NT2/D1 (cell line): ENCODE results near the gene RUNX2.

Experiments
- DNase-seq: peaks from one replicate; pipeline ENCODE4 v3.0.0-alpha.2; 2011; ENCODE audit warnings: low read depth, low spot score
- H3K27me3 ChIP-seq: 2 replicates; pipeline ENCODE4 v1.6.0; 2011; ENCODE audit warnings: mild to moderate bottlenecking; ENCODE audit not compliant: insufficient read length, insufficient read depth
- H3K36me3 ChIP-seq: 2 replicates; pipeline ENCODE4 v1.6.1; 2011; ENCODE audit warnings: mild to moderate bottlenecking, low read length, mixed read lengths; ENCODE audit not compliant: insufficient read depth, insufficient read length
- H3K4me1 ChIP-seq: 2 replicates; pipeline ENCODE4 v1.5.1; 2011; ENCODE audit not compliant: insufficient read depth, insufficient read length
- H3K4me3 ChIP-seq: 2 replicates; pipeline ENCODE4 v1.5.1; 2011; ENCODE audit warnings: low read depth; ENCODE audit not compliant: insufficient read length
- H3K9ac ChIP-seq: 2 replicates; pipeline ENCODE4 v1.6.0; 2011; ENCODE audit warnings: low read depth; ENCODE audit not compliant: insufficient read length
- H3K9me3 ChIP-seq: 2 replicates; pipeline ENCODE4 v1.5.1; 2011; ENCODE audit warnings: mild to moderate bottlenecking, low read length; ENCODE audit not compliant: insufficient read depth
- SUZ12 ChIP-seq: IDR thresholded peaks from 2 replicates; pipeline ENCODE4 v1.6.1; 2011; ENCODE audit not compliant: insufficient read length, insufficient read depth; ENCODE audit errors: extremely low read depth
- YY1 ChIP-seq: IDR thresholded peaks from 2 replicates; pipeline ENCODE4 v1.6.1; 2011; ENCODE audit not compliant: insufficient read length, insufficient read depth
- ZNF274 ChIP-seq: IDR thresholded peaks from 2 replicates; pipeline ENCODE4 v1.6.1; 2011; ENCODE audit warnings: mild to moderate bottlenecking, low read depth, low read length

RUNX2 gene

GRCh38 chr6:45709781-45710220 lies 381.7 kb downstream of the RUNX2 start:
- Histone ChIP-seq H3K9me3 (no peaks in the 10 kb centered on the region), H3K9ac (no peak overlapping the region), H3K27me3 (no peaks in the 10 kb centered on the region), H3K4me1 (no peaks in the 10 kb centered on the region), H3K36me3 (no peaks in the 10 kb centered on the region), H3K4me3 (no peak overlapping the region)
- no peak for DNase-seq
- no peak for TF ChIP-seq YY1
- no peak for TF ChIP-seq SUZ12
- no peak for TF ChIP-seq ZNF274

GRCh38 chr6:45710304-45710821 lies 382.2 kb downstream of the RUNX2 start:
- no peaks in the 10 kb centered on the region for H3K9me3 ChIP-seq
- H3K4me1 ChIP-seq, result no peaks in the 10 kb centered on the region
- H3K36me3 ChIP-seq, result no peaks in the 10 kb centered on the region
- H3K9ac ChIP-seq, result no peak overlapping the region
- TF ChIP-seq SUZ12 (no peak), ZNF274 (no peak), YY1 (no peak)
- H3K27me3 ChIP-seq, result no peaks in the 10 kb centered on the region
- no peak overlapping the region for H3K4me3 ChIP-seq
- no peak for DNase-seq

- no peak for DNase-seq
- Histone ChIP-seq H3K27me3 (no peaks in the 10 kb centered on the region), H3K4me3 (no peak overlapping the region), H3K9me3 (no peaks in the 10 kb centered on the region), H3K9ac (no peak overlapping the region), H3K36me3 (no peaks in the 10 kb centered on the region), H3K4me1 (no peaks in the 10 kb centered on the region)
- no peak for TF ChIP-seq YY1
- TF ChIP-seq SUZ12, result no peak
- TF ChIP-seq ZNF274, result no peak
Observed at GRCh38 chr6:45712076-45712475, 383.9 kb downstream of the RUNX2 start.

DNA sequence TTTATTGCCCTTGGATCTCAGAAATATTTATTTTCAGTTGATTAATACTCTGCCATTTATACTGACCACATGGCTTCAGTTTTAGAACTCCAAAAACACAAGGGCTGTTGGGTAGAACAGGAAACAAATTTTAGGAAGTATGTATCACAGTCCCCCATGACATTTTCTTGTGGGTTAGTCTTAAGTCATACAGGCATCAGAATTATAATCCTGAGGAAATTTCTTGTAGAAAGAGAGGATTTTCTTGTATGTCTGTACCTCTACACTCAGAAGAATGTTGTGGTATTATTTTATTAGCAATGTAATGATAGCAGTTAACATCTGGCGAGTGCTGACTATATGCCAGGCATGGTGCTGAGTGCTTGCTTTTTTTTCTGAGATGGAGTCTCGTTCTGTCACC lies 384.7 kb downstream of the RUNX2 start:
- Histone ChIP-seq H3K27me3 (no peaks in the 10 kb centered on the region), H3K36me3 (no peaks in the 10 kb centered on the region), H3K9me3 (no peaks in the 10 kb centered on the region), H3K9ac (no peak overlapping the region), H3K4me3 (no peak overlapping the region), H3K4me1 (no peaks in the 10 kb centered on the region)
- DNase-seq, result no peak
- no peak for TF ChIP-seq ZNF274
- no peak for TF ChIP-seq YY1
- no peak for TF ChIP-seq SUZ12
